ENCODE data around the gene CRACDL.

CRACDL gene

DNA sequence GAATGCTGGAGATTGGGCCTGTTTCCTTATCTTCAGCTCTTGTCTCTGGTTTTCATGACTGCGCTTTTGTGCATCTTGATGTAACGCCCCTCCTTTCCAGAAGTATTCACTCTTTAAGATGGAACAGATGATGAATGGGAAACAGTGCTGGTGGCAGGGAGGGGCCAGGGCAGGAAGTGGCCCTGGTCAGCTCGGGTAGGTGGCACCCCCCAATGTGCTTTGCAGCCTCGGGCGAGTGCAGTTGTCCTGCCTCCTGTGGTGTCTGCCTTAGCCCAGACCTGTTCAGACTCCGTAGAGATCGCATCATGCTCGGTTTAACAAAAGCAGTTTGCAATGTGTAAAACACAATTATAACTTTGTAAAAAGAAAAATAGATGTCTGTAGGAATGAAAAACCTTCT, 188.1 kb downstream of the CRACDL start:
- TF ChIP-seq, protein P1, sequence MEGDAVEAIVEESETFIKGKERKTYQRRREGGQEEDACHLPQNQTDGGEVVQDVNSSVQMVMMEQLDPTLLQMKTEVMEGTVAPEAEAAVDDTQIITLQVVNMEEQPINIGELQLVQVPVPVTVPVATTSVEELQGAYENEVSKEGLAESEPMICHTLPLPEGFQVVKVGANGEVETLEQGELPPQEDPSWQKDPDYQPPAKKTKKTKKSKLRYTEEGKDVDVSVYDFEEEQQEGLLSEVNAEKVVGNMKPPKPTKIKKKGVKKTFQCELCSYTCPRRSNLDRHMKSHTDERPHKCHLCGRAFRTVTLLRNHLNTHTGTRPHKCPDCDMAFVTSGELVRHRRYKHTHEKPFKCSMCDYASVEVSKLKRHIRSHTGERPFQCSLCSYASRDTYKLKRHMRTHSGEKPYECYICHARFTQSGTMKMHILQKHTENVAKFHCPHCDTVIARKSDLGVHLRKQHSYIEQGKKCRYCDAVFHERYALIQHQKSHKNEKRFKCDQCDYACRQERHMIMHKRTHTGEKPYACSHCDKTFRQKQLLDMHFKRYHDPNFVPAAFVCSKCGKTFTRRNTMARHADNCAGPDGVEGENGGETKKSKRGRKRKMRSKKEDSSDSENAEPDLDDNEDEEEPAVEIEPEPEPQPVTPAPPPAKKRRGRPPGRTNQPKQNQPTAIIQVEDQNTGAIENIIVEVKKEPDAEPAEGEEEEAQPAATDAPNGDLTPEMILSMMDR (IDR thresholded peaks at IDR 0.05; ENCODE audit: low read depth, low read length), result no peak
- H3K4me3 ChIP-seq (ENCODE audit: low read depth, low read length), result no peak overlapping the region

DNA sequence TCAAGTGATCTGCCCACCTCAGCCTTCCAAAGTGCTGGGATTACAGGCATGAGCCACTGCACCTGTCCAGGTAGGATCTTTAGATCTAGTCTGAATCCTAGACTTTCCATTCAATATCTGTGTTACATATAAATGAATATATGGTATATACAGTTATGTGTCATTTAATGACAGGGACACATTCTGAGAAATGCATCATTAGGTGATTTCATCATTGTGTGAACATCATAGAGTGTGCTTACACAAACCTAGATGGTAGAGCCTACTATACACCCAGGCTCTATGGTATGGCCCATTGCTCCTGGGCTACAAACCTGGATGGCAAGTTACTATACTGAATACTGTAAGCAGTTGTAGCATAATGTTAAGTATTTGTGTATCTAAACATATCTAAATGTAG, 189.6 kb downstream of the CRACDL start:
- TF ChIP-seq, protein P1 (IDR thresholded peaks at IDR 0.05; ENCODE audit: low read depth, low read length), result no peak
- H3K4me3 ChIP-seq (ENCODE audit: low read depth, low read length), result no peak overlapping the region

DNA sequence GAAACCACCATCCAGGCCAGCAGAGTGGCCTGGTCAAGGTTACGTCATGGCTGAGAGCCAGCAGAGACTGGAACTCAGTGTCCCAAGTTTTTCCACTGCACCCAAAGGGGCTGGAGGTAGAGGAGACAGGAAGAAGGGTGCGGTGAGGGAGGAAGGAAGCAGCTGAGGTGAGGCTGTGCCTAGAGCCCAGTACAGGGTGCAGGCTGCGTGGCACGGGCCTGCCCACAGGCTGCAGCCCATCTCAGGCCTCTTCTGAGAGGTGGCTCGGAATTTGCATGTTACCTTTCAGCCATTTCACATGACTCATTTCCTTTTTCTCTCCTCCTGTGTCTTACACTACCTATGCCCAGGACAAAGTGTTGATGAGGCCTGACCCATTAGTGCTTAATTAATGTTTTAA, 191.4 kb downstream of the CRACDL start:
- TF ChIP-seq, protein P1 (IDR thresholded peaks at IDR 0.05; ENCODE audit: low read depth, low read length), result no peak
- H3K4me3 ChIP-seq (ENCODE audit: low read depth, low read length), result no peak overlapping the region
